ENCODE results near the gene IL1RAP. TPM values are rescaled to one million over a fixed set of nuclear protein-coding genes. Genes with fewer than 3 reads are reported as not detected.
"Not testable (repeated sequence)": the region's sequence is repeated elsewhere in the genome, so short reads cannot be mapped to it uniquely, and the experiment has no call there.

IL1RAP gene, protein sequence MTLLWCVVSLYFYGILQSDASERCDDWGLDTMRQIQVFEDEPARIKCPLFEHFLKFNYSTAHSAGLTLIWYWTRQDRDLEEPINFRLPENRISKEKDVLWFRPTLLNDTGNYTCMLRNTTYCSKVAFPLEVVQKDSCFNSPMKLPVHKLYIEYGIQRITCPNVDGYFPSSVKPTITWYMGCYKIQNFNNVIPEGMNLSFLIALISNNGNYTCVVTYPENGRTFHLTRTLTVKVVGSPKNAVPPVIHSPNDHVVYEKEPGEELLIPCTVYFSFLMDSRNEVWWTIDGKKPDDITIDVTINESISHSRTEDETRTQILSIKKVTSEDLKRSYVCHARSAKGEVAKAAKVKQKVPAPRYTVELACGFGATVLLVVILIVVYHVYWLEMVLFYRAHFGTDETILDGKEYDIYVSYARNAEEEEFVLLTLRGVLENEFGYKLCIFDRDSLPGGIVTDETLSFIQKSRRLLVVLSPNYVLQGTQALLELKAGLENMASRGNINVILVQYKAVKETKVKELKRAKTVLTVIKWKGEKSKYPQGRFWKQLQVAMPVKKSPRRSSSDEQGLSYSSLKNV
- 10 to 100 TPM; 12.8 to 19.3 (median 15.0) TPM for polyA plus RNA-seq (ENCODE audit: insufficient read length in 3 of 3)
- long read RNA-seq, donor 1, full-length matches to known transcripts, result 2 of 2 reads
- long read RNA-seq, donor 1, partial matches to known transcripts, result 0 of 2 reads
- long read RNA-seq, donor 1, other reads (novel, unspliced or antisense), result 0 of 2 reads
- long read RNA-seq, donor 2, full-length matches to known transcripts, result 3 of 3 reads
- long read RNA-seq, donor 2, partial matches to known transcripts, result 0 of 3 reads
- long read RNA-seq, donor 2, other reads (novel, unspliced or antisense), result 0 of 3 reads
- long read RNA-seq, donor 3, full-length matches to known transcripts, result 2 of 2 reads
- long read RNA-seq, donor 3, partial matches to known transcripts, result 0 of 2 reads
- long read RNA-seq, donor 3, other reads (novel, unspliced or antisense), result 0 of 2 reads
- long read RNA-seq, donor 4, full-length matches to known transcripts, result 1 of 1 reads
- long read RNA-seq, donor 4, partial matches to known transcripts, result 0 of 1 reads
- long read RNA-seq, donor 4, other reads (novel, unspliced or antisense), result 0 of 1 reads
- long read RNA-seq, donor 5, result 0 reads
- long read RNA-seq, donor 6, full-length matches to known transcripts, result 3 of 3 reads
- long read RNA-seq, donor 6, partial matches to known transcripts, result 0 of 3 reads
- long read RNA-seq, donor 6, other reads (novel, unspliced or antisense), result 0 of 3 reads
- long read RNA-seq, donor 7, full-length matches to known transcripts, result 5 of 5 reads
- long read RNA-seq, donor 7, partial matches to known transcripts, result 0 of 5 reads
- long read RNA-seq, donor 7, other reads (novel, unspliced or antisense), result 0 of 5 reads
- long read RNA-seq, donor 8, full-length matches to known transcripts, result 2 of 8 reads
- long read RNA-seq, donor 8, partial matches to known transcripts, result 6 of 8 reads
- long read RNA-seq, donor 8, other reads (novel, unspliced or antisense), result 0 of 8 reads
- long read RNA-seq, donor 9, full-length matches to known transcripts, result 3 of 8 reads
- long read RNA-seq, donor 9, partial matches to known transcripts, result 5 of 8 reads
- long read RNA-seq, donor 9, other reads (novel, unspliced or antisense), result 0 of 8 reads
- long read RNA-seq, donor 10, full-length matches to known transcripts, result 2 of 2 reads
- long read RNA-seq, donor 10, partial matches to known transcripts, result 0 of 2 reads
- long read RNA-seq, donor 10, other reads (novel, unspliced or antisense), result 0 of 2 reads
- long read RNA-seq, donor 11, full-length matches to known transcripts, result 2 of 2 reads
- long read RNA-seq, donor 11, partial matches to known transcripts, result 0 of 2 reads
- long read RNA-seq, donor 11, other reads (novel, unspliced or antisense), result 0 of 2 reads
- long read RNA-seq, donor 12, full-length matches to known transcripts, result 3 of 3 reads
- long read RNA-seq, donor 12, partial matches to known transcripts, result 0 of 3 reads
- long read RNA-seq, donor 12, other reads (novel, unspliced or antisense), result 0 of 3 reads
- long read RNA-seq, donor 13, result 0 reads
- long read RNA-seq, donor 14, result 0 reads
- long read RNA-seq, donor 15, full-length matches to known transcripts, result 7 of 7 reads
- long read RNA-seq, donor 15, partial matches to known transcripts, result 0 of 7 reads
- long read RNA-seq, donor 15, other reads (novel, unspliced or antisense), result 0 of 7 reads
- long read RNA-seq, donor 16, full-length matches to known transcripts, result 8 of 8 reads
- long read RNA-seq, donor 16, partial matches to known transcripts, result 0 of 8 reads
- long read RNA-seq, donor 16, other reads (novel, unspliced or antisense), result 0 of 8 reads

- peak; percentile 89 for DNase-seq
Measured at GRCh38 chr3:190513409-190514370, at the start of gene IL1RAP. IL1RAP (plus strand) TSS chr3:190514085; CDS start chr3:190564290, 50,205 bp downstream.

DNA sequence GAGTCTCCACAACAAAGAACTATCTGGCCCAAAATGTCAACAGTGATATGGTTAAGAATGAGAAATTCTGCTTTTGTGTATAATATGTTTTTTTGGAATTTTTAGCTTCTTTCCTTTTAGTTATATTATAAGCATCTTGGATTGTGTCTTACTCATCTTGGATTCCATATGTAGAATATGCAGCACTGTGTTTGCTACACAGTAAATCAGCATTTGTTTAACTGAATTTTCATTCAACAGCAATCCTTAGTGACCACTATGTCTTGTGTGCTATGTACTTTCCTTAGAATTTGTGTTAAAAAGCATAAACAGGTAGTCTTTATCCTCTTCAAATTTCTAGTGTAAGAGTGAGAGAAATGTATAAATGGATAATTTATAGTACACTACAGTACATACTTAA is 46.0 kb upstream of the IL1RAP start:
- no peak for DNase-seq

DNA sequence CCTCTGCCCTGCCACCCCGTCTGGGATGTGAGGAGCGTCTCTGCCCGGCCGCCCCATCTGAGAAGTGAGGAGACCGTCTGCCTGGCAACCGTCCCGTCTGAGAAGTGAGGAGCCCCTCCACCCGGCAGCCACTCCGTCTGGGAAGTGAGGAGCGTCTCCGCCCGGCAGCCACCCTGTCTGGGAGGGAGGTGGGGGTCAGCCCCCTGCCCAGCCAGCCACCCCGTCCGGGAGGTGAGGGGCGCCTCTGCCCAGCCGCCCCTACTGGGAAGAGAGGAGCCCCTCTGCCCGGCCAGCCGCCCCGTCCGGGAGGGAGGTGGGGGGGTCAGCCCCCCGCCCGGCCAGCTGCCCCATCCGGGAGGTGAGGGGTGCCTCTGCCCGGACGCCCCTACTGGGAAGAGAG is 40.6 kb upstream of the IL1RAP start:
- DNase-seq, result not testable (repeated sequence)

DNA sequence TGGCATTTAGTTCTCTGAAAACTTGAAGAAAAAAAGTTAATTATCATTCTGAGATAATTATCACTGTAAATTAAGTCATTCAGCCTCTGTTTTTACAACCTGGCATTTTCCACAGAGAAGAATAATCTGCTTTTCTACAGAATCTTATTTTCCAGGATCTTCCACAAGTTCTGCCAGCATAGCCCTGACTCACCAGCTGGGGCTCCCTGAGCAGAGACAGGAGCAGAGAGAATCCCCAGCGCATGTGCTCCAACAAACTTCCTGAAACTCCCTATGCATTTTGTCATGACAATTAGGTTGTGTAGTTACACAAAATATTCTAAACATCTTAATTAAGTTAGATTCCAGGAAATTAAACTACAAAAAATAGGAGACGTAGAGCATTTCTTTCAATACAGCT is 32.1 kb upstream of the IL1RAP start:
- no peak for DNase-seq

GRCh38 chr3:190485830-190486532 is 27.9 kb upstream of the IL1RAP start:
- peak; percentile 38 for DNase-seq

DNA sequence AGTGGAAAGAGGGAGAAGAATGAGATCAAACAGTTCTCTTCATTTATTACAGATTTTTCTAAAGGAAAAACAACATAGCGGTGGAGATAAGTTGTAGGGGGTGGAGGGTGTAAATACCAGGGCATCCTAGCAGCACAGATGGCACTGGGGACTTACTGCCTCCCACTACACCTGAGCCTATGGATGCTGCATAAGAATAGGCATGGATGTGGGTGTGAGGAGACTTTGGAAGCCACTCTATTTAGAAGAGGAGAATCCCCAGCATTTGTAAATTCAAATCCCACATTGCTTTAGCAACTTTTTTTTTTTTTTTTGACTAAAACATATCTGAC is 27.4 kb upstream of the IL1RAP start:
- no peak for DNase-seq

DNA sequence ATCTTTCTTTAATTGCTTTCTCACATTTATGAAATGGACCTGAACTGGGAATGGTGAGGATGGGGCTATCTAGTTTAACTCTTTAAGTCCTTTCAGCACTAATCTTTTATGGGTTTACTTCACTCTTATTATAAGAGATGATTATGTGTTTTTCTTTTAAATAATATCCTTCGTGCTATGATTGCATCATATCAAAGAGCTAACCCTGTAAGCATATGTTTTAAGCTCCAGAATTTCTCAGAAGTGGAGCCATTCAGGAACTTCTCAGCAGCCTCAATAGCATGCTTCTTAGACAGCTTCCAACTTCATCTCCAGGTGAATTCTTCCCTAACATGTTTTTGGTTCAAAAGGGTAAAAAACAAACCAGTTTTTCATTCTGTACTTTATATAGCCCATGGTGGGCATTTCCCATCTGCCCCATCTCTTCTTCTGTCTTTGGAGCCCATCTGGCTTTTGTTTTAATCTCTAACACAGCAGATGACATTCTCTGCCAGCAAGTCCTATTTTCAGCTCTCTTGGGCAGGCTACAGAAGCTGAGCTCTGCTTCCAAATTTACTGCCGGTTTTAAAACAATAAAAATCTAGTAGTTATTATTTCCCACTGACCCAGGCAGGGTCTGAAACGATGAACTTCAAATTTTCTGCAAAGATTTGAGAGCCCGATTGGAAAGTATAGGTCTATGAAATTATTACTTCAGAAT is 26.8 kb upstream of the IL1RAP start:
- DNase-seq, result no peak

DNA sequence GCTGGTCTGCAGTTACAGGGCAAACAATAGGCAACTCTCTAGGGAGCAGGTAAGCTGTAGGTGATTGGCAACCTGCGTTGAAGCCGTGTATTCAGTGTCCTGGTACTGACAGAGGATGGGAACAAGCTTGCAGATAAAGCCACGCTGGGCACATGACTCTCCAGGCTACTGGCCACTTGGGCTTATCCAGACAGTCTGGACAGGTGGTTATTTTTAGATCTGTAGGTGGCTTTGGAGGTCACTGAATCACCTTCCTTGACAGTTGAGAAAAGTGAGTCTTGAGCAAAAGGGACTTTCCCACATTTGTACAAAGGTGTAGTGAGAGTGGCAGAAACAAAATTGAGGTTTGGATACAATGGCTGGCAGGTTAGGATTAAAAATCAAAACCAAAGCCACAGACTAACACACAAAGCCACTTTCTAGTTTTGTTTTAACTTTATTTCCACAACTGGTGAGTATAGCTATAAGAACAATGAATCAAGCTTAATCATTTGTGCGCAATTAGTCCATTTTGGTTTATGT is 22.3 kb upstream of the IL1RAP start:
- DNase-seq, result no peak

DNA sequence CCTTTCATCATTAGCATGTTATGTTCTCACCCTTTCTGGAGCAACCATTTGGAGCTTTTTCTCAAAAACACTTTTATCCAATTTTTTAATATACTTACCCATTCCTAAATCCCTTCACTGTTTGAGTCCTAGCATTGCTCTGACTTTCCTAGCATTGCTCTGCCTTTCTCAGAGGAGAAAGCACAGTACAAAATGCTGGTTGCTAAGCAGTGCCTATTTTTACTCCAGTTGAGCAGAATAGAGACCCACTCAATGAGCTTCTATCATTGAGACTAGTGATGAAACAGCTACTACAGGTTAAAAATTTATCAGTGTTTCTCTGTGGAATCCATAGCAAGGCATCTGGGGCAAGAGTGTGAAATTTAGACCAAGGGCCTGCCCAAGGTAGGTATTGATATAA is 21.8 kb upstream of the IL1RAP start:
- DNase-seq, result no peak

GRCh38 chr3:190492966-190493365 is 20.9 kb upstream of the IL1RAP start:
- DNase-seq, result no peak

GRCh38 chr3:190494907-190495306 is 19.0 kb upstream of the IL1RAP start:
- DNase-seq, result no peak

- DNase-seq, result no peak
Measured at GRCh38 chr3:190495354-190495753, 18.5 kb upstream of the IL1RAP start.

GRCh38 chr3:190495796-190496195 is 18.1 kb upstream of the IL1RAP start:
- no peak for DNase-seq

- DNase-seq, result no peak
Measured at GRCh38 chr3:190496859-190497258, 17.0 kb upstream of the IL1RAP start.

DNA sequence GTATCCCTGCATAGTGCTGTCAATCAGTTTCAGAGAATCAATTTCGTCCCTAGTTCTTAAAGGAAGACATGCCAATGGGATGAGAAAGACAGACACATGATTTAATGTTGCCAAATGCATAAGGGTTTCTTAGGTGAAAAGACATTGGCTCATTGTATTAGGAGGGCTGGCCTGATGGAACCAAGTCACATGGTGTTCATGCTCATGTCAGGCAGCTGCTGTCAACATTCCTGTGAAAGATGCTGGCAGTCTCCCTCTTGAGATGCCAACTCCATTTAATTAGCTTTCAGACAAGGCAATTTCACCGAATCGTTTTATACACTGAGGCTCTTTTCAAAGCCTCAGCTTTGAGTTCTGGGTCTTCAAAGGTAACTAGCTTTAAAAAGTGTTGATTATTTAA is 16.1 kb upstream of the IL1RAP start:
- no peak for DNase-seq

GRCh38 chr3:190498293-190498692 is 15.6 kb upstream of the IL1RAP start:
- no peak for DNase-seq

GRCh38 chr3:190499122-190499521 is 14.8 kb upstream of the IL1RAP start:
- no peak for DNase-seq
